ENCODE results near the gene HRH2. TPM values are rescaled to one million over a fixed set of nuclear protein-coding genes. Genes with fewer than 3 reads are reported as not detected.

Gene HRH2
- total RNA-seq, 4 donors from 2014 or later = 0.13 to 3.5 (median 1.3) TPM

DNA sequence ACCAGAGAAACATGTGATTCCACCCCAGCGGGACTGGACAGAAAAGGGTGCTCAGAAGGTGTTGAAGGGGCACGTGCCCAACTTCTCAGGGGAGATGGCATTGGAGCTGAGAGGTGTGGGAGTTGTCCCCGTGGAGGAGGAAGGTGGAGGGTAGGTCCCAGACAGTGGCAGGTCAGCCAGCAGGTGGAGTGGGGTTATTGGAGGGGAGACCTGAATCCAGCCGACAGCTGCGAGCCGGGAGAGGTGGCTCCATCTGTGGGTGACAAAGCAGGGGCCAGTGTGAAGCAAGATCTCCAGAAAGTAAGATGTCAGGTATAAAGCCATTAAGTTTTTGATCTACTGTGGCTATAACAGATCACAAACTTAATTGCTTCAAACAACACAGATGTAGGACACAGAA, 75.1 kb downstream of the HRH2 start:
- TF ChIP-seq, protein P1, sequence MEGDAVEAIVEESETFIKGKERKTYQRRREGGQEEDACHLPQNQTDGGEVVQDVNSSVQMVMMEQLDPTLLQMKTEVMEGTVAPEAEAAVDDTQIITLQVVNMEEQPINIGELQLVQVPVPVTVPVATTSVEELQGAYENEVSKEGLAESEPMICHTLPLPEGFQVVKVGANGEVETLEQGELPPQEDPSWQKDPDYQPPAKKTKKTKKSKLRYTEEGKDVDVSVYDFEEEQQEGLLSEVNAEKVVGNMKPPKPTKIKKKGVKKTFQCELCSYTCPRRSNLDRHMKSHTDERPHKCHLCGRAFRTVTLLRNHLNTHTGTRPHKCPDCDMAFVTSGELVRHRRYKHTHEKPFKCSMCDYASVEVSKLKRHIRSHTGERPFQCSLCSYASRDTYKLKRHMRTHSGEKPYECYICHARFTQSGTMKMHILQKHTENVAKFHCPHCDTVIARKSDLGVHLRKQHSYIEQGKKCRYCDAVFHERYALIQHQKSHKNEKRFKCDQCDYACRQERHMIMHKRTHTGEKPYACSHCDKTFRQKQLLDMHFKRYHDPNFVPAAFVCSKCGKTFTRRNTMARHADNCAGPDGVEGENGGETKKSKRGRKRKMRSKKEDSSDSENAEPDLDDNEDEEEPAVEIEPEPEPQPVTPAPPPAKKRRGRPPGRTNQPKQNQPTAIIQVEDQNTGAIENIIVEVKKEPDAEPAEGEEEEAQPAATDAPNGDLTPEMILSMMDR (IDR thresholded peaks at IDR 0.05) = no peak
- TF ChIP-seq POLR2A (IDR thresholded peaks at IDR 0.05) = no peak
- H3K4me3 ChIP-seq (ENCODE audit: low read depth, poor library complexity, severe bottlenecking) = no peak overlapping the region
- DNase-seq (ENCODE audit: low spot score in 2 of 2) = no peak
- WGBS, 2 donors = 81 to 83% methylated on average over 6 of the region's 6 CpGs
- intact Hi-C loops (cut with DNase I; ENCODE audit: low total_unique reads) = no loop called here

DNA sequence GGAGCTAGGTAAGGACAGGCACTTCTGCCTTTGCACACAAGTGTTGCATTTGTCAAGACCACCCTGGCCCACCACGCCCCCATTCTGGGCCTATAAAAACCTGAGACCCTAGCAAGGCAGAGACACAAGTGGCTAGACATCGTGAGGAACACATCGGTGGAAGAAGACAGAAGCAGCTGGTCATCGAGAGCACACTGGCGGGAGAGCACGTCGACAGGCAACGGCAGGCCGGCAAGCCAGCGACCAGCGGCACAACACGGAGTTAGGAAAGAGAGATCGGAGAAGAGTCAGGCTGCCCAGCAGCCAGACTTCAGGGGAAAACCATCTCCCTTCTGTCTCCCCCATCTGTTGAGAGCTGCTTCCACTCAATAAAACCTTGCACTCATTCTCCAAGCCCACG, 76.1 kb downstream of the HRH2 start:
- WGBS, 2 donors = 86 to 90% methylated on average over 14 of the region's 14 CpGs
- no peak for DNase-seq (ENCODE audit: low spot score in 2 of 2)
- intact Hi-C loops (cut with DNase I; ENCODE audit: low total_unique reads) = no loop called here
- TF ChIP-seq, protein P1 (IDR thresholded peaks at IDR 0.05) = no peak
- TF ChIP-seq POLR2A (IDR thresholded peaks at IDR 0.05) = no peak
- no peak overlapping the region for H3K4me3 ChIP-seq (ENCODE audit: low read depth, poor library complexity, severe bottlenecking)

DNA sequence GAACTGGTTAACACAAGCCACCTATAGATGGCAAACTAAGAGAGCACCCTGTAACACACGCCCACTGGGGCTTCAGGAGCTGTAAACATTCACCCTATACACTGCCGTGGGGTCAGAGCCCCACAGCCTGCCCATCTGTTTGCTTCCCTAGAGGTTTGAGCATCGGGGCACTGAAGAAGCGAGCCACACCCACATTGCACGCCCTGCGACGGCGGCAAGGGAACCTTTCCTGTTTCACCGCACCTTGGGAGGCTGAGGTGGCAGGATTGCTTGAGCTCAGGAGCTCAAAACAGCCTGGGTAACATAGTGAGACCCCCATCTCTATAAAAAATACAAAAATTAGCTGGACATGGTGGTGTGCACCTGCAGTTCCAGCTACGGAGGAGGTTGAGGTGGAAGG, 76.6 kb downstream of the HRH2 start:
- TF ChIP-seq, protein P1 (IDR thresholded peaks at IDR 0.05) = no peak
- TF ChIP-seq POLR2A (IDR thresholded peaks at IDR 0.05) = no peak
- peak in 1 of 2 donors; percentile 49 for DNase-seq (ENCODE audit: low spot score in 2 of 2)
- H3K4me3 ChIP-seq (ENCODE audit: low read depth, poor library complexity, severe bottlenecking) = no peak overlapping the region
- 81 to 82% methylated on average over 10 of the region's 10 CpGs for WGBS, 2 donors
- intact Hi-C loops (cut with DNase I; ENCODE audit: low total_unique reads) = no loop called here

DNA sequence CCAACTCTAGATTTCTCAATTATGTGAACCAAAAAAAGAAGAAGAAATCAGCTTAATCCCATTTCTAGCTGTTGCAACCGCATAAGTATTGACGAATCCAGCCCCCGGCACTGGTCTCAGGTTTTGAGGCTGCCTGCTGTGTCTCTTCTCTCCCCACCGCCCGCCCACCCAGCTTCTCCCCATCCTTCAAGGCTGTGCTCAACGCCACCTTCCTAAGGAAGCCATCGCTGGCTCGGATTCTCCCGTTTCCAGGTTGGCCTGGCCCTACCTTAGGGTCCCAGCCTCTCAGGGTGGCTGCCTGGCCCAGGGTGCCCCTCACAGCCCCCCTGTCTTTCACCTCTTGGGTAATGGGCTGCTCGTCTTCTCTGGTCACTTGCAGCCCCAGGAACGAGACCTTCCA, 77.8 kb downstream of the HRH2 start:
- no peak for DNase-seq (ENCODE audit: low spot score in 2 of 2)
- 84% methylated on average over 11 of the region's 11 CpGs for WGBS, 2 donors
- TF ChIP-seq, protein P1 (IDR thresholded peaks at IDR 0.05) = no peak
- TF ChIP-seq POLR2A (IDR thresholded peaks at IDR 0.05) = no peak
- no peak overlapping the region for H3K4me3 ChIP-seq (ENCODE audit: low read depth, poor library complexity, severe bottlenecking)
- intact Hi-C loops (cut with DNase I; ENCODE audit: low total_unique reads) = no loop called here

DNA sequence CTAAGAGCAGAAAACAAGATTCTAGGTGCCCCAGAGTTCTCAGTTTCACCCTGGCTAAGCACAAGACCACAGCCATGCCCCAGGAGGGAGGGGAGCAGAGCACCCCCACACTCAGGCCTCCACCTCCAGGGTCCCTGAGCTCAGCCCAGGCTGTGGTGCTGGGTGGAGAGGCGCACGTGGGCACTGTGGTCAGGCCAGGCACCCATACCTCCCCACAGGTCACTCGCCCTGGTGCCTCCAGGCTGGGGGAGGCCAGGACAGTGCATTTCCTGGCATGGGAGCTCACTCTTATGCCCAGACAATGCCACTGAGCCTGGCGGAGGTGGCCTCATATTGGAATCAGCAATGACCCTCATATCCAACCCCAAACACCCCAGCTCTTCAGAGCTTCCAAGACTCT, 78.8 kb downstream of the HRH2 start:
- intact Hi-C loops (cut with DNase I; ENCODE audit: low total_unique reads) = no loop called here
- DNase-seq (ENCODE audit: low spot score in 2 of 2) = peak in 1 of 2 donors; percentile 57
- 77 to 94% methylated on average over 3 to 4 of the region's 4 CpGs for WGBS, 2 donors
- H3K4me3 ChIP-seq (ENCODE audit: low read depth, poor library complexity, severe bottlenecking) = no peak overlapping the region
- TF ChIP-seq POLR2A (IDR thresholded peaks at IDR 0.05) = no peak
- TF ChIP-seq, protein P1 (IDR thresholded peaks at IDR 0.05) = no peak

DNA sequence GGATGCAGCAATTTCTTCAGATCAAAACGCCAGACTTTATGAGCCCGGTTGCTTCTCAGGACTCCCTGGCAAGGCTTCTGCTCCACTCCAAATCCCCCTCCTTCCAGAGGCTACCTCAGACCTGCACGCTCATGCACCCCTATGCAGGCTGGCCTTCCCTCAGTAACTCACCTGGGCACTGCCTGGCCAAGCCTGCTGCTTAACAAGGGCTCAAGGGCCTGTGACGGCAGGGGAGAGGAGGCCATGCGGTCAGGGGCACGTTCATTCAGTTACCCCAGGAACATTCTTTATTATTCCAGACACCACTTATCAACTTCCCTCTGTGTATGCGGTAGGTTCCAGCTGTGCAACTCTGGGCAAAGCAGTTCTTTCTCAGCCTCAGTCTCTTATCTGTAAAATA, 79.6 kb downstream of the HRH2 start:
- TF ChIP-seq, protein P1 (IDR thresholded peaks at IDR 0.05) = no peak
- H3K4me3 ChIP-seq (ENCODE audit: low read depth, poor library complexity, severe bottlenecking) = no peak overlapping the region
- peak in 1 of 2 donors; percentile 37 for DNase-seq (ENCODE audit: low spot score in 2 of 2)
- 62 to 72% methylated on average over 4 to 7 of the region's 7 CpGs for WGBS, 2 donors
- intact Hi-C loops (cut with DNase I; ENCODE audit: low total_unique reads) = no loop called here

Measured in lower leg skin (tissue), 4 donors.